Measurements from ENCODE around the gene FASTK.

DNA sequence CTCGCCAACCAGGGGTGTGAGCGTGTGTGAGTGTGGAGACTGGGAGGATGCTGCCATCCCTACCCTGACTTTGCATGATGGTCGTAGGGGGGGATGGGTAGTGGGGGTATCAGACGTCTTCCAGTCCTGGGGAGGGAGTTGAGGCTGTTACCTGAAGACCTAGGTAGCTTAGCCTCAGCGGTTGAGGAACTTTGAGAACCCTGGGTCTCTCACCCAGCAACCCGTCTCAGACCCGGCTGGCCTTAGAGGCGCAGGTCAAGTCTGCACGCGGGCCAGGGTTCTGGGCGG is 18.6 kb downstream of the FASTK start:
- no peak for TF ChIP-seq POLR2A (IDR thresholded peaks at IDR 0.05)
- TF ChIP-seq, protein P1, sequence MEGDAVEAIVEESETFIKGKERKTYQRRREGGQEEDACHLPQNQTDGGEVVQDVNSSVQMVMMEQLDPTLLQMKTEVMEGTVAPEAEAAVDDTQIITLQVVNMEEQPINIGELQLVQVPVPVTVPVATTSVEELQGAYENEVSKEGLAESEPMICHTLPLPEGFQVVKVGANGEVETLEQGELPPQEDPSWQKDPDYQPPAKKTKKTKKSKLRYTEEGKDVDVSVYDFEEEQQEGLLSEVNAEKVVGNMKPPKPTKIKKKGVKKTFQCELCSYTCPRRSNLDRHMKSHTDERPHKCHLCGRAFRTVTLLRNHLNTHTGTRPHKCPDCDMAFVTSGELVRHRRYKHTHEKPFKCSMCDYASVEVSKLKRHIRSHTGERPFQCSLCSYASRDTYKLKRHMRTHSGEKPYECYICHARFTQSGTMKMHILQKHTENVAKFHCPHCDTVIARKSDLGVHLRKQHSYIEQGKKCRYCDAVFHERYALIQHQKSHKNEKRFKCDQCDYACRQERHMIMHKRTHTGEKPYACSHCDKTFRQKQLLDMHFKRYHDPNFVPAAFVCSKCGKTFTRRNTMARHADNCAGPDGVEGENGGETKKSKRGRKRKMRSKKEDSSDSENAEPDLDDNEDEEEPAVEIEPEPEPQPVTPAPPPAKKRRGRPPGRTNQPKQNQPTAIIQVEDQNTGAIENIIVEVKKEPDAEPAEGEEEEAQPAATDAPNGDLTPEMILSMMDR (IDR thresholded peaks at IDR 0.05): no peak
